Coronary artery (tissue), 2 donors: Measurements from ENCODE around the gene ALAS2.
"Not testable (repeated sequence)": the region's sequence is repeated elsewhere in the genome, so short reads cannot be mapped to it uniquely, and the experiment has no call there.

Source experiments
- DNase-seq: peaks from one replicate; pipeline ENCODE4 v3.0.0-alpha.2; 2017; ENCODE audit warnings: low spot score
- H3K27ac ChIP-seq, 2 donors: fragments of 200-600 bp; sonication (generic); one replicate each; pipeline ENCODE4 v1.5.1; 2016 to 2019
- H3K4me3 ChIP-seq: fragments of 200-600 bp; sonication (generic); 2 replicates; pipeline ENCODE4 v1.5.1; 2016; ENCODE audit warnings: mild to moderate bottlenecking, moderate library complexity
- CTCF ChIP-seq: fragments of 200-600 bp; sonication (generic); IDR thresholded peaks from one replicate; pipeline ENCODE4 v1.5.1; 2019; ENCODE audit warnings: antibody characterized with exemption

The ALAS2 gene

GRCh38 chrX:54991706-54992105, 39.1 kb downstream of the ALAS2 start:
- Histone ChIP-seq H3K4me3 (no peak overlapping the region), H3K27ac (no peak overlapping the region)
- DNase-seq = no peak
- TF ChIP-seq CTCF = no peak

GRCh38 chrX:54983306-54983705, 47.5 kb downstream of the ALAS2 start:
- not testable (repeated sequence) for DNase-seq, H3K4me3 ChIP-seq, H3K27ac ChIP-seq

GRCh38 chrX:54980334-54980733, 50.4 kb downstream of the ALAS2 start:
- no peak overlapping the region for H3K4me3 ChIP-seq
- no peak for DNase-seq
- H3K27ac ChIP-seq = no peak overlapping the region
- TF ChIP-seq CTCF = no peak

GRCh38 chrX:54979432-54979831, 51.3 kb downstream of the ALAS2 start:
- no peak for DNase-seq
- no peak overlapping the region for H3K27ac ChIP-seq
- no peak overlapping the region for H3K4me3 ChIP-seq
- no peak for TF ChIP-seq CTCF

GRCh38 chrX:54978448-54978847, 52.3 kb downstream of the ALAS2 start:
- Histone ChIP-seq H3K4me3 (no peak overlapping the region), H3K27ac (no peak overlapping the region)
- no peak for DNase-seq
- no peak for TF ChIP-seq CTCF

GRCh38 chrX:54977387-54977786, 53.4 kb downstream of the ALAS2 start:
- H3K27ac ChIP-seq = no peak overlapping the region
- no peak overlapping the region for H3K4me3 ChIP-seq
- TF ChIP-seq CTCF = no peak
- DNase-seq = no peak

- no peak for DNase-seq
- Histone ChIP-seq H3K4me3 (no peak overlapping the region), H3K27ac (no peak overlapping the region)
- TF ChIP-seq CTCF = no peak
Observed at GRCh38 chrX:54964766-54965497, 65.8 kb downstream of the ALAS2 start.
